NCI-H2081 treated with DMSO at 0.1 percent for 48 hours (cell line): Measurements from ENCODE around the gene EZH1.
A peak's percentile ranks its signal among the peaks of the same experiment; 100 is the strongest.

Experiments
- DNase-seq: peaks from one replicate; lab custom pipeline; 2025; lab: John Stamatoyannopoulos, UW

Gene EZH1

DNA sequence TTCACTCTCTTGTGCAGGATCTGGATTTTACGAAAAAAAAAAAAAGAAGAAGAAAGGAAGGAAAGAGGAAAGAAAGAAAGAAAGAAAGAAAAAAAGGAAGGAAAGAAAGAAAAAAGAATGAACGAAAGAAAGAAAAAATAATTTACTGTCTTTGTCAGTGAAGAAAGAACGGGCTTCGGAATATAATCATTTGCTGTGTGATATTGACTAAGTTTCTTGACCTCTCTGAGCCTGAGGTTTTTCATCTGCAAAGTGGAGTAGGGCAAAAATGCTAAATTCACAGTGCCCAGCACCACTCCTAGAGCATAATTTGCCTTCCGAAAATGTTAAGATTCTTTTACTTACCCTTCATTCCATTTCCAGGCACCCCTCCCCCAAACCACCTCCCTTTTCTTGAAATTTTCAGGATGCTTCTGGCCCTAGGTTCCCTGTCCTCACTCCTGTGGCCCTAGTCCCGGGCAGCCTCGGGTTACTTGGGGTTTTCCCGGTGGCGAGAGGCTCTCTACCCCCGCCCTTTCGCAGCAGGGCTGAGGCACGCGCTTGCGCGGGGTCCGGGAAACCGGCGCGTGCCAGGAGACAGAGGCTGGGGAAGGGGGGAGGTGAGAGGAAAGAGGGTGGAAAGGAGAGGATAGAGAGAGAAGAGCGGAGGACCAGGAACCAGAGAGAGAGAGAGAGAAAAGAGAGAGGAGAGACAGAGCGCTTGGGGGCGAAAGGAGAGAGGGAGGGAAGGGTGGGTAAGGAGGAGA lies 62.7 kb downstream of the EZH1 start, which contains the start of gene CNTNAP1:
TSS of gene CNTNAP1 (plus strand) at position 556 of the 746 bp plus-strand sequence. CDS start 299 bp downstream, outside the sequence.
- no peak for DNase-seq

DNA sequence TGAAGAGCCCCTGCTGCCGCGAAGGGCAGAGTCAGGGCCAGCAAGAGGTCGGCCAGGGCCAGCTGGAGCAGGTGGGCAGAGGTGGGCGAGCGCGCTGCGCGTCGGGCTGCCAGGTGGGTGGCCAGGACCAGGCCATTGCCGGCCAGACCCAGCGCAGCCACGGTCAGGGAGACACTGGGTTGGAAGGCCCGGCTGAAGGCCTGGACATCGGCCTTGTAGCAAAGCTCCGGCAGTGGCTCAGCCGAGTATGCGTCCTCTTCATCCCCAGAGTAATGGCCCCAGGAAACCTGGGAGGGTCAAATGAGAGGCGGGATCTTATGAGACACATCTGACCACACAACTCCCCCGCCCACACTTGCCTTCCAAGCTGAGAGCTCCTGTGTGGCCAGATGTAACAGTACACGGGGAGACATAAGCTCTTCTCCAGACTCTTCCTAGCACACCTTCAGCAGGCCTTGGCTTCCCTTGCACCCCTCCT lies 64.5 kb downstream of the EZH1 start:
- DNase-seq: no peak

DNA sequence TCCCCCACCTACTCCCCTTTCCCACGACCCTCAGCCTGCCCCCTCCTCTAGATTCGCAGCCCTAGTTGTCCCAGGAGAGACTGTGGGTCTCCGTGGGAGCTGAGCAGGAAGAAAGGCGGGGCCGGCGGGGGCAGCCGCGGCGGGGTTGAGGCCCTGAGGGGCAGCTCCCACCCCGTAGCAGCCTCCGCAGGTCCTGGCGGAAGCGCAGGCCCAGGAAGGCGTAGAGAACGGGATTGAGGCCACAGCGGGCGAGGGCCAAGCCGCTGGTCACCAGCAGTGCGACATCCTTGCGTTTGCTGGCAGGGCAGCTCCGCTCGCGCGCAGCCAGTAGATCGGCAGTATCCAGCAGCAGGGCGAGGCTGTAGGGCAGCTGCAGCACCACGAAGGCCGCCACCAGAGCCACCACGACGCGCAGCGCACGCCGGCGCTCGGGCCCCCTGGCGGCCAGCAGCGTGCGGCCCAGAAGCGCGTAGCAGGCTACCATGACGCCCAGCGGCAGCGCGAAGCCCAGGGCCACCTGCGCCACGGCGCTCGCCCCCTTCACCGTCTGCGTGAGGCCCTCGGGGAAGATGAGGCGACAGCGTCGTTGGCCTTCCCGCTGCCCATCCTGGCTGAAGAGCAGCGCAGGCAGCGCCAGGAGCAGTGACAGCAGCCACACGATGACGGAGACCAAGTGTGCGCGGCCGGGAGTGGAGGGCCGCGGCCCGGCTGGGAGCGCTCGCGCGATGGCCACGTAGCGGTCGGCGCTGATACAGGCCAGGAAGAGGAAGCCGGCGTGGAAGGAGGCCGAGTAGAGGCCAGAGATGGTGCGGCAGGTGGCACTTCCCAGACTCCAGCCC lies 65.1 kb downstream of the EZH1 start:
- peak; percentile 58 for DNase-seq

DNA sequence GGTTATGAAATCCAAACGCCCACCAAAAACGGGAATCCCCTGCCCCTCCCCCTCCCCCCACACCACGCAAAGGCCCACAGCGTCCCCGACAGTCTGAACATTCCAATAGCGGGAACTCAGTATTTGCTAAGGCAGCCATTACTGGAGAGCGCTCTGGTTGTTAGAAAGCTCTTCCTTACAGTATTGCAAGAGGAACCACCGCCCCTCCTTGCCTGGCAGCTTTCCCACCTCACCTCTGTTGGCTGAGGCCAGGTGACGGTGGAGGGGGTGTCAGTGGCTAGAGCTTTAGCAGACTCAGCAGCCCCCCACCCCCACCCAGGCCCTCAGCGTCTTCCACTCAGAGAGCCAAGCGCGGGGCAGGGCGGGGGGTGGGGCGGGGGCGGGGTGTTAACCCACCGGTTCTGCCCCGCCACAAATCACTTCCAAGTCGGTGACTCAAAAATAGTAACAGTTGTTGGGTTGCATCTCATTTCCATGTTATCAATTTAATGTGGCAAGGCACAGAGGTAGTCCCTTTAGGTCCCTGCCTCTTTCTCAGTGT lies 65.8 kb downstream of the EZH1 start:
- DNase-seq: peak; percentile 48

DNA sequence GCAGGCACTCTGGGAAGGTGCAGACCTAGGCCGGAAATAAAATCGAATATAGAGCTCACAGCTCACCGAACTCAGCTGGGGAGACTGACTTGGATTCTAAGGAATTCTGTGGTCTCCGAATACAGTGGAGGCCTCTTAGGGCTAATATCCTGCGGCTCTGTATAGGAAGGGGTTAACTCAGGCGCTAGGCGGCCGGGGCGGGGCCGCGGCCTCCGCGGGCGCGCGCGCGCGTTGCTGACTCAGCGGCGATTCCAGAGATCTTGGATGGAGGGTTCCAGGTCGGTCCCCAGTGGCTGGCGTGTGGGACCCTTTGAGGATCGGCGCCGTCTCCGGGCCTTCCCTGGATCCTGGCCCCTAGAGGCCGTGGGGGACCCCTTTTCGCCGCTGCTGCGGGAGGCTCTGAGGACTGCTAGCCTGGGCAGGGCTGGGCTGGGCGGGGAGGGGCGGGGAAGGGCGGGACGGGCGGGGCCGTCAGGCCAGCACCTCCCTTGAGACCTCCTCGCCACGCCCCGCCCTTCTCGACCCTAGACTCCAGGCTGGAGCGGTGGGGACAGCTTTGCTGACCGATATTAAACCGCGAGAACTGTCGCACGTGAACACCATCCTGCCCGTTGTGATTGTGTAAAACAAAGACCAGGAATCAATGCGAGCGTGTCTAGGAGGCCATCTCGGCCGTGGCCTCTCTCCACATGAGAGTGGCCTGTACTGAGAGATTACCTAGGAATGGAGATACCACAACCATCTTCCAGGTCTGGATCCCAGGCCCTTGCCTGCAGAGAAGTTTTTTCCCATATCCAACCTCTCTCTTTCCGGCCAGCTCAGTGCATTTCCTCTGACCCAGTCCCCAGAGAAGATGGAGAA lies 66.7 kb downstream of the EZH1 start:
- peak; percentile 53 for DNase-seq

DNA sequence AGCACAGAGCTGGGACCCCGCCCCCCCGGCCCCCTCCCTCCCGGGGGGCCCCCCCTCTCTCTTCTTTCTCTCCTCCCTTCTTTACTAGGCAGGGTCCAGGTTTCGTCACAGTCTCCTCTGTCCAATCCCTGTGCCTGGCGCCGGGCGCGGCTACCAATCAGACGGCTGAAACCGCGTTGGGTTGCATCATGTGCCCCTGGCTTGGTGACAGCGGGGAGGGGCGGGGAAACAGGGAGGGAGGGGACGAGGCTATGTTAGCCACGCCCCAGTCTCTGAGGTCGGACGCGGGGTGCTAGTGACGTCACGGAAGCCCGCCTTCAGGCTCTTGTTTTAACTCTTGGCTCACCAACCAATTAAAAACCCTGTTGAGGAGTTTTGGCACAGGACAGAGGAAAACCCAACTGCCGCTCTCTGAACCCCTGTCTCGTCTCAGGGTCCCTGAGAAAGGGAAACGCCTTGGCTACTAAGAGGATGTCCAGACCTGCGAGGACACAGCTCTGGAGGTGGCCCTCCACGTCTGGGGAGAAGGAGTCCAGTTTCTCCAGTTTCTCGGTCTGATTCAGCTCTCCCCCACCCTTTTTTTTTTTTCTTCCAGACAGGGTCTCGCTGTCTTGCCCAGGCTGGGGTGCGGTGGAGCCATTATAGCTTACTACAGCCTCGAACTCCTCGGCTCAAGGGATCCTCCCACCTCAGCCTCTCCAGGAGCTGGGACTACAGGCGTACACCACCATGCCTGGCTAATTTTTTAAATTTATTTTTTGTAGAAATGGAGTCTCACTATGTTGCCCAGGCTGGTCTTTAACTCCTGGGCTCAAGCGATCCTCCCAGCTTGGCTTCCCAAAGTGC lies 67.6 kb downstream of the EZH1 start:
- DNase-seq: peak; percentile 99

DNA sequence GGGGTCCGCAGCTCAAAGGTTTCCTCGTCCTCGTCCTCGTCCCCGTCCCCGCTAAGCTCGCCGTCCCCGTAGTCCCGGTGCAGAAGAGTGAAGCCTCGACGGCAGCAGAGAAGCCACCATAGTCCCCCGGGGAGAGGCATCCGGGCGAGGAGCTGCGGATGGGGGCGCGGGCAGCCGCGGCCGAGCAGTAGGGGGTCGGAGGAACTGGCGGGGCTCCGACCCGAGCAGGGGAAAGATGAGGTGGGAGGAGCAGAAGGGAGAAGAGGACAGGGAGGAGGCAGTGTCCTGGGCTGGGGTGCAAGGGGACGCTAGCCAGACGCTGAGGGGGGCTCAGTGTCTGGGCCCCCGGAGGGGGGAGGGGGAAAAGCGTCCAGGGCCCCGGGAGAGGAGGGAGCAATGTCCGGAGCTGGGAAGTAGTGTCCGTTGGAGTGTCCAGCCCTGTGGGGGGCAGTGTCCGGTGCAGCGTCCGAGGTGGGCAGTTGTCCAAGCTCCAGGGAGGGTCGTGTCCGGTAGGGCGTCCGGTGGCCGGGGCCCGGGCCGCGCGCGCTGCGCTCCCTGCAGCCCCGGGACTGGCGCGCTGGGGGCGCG lies 68.3 kb downstream of the EZH1 start, which contains the start of gene PLEKHH3:
TSS of gene PLEKHH3 (minus strand) at position 571 of the 588 bp plus-strand sequence. CDS start at position 140, 431 bp downstream.
- no peak for DNase-seq

DNA sequence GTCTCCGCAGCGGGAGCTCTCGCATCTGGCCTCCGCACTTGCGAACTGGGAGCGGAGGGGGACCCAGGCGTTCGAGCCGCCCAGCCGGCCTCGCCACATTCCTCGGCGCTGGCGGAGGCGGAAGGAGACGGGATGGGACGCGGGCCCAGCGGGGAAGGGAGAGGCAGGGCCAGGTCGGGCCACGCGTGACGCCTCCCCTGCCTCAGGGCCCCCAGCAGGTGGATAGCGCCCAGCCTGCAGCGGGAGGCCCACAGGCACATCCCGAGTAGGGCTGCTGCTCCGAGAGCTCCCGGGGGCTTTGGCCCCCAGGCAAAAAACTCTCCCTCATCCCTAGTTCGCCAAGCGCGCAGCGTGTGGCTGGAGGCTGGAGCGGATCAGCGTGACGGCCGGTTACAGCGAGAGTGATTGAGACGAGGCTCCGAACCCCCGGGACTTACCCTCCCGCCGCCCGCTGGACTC lies 68.8 kb downstream of the EZH1 start:
- DNase-seq: peak; percentile 9

DNA sequence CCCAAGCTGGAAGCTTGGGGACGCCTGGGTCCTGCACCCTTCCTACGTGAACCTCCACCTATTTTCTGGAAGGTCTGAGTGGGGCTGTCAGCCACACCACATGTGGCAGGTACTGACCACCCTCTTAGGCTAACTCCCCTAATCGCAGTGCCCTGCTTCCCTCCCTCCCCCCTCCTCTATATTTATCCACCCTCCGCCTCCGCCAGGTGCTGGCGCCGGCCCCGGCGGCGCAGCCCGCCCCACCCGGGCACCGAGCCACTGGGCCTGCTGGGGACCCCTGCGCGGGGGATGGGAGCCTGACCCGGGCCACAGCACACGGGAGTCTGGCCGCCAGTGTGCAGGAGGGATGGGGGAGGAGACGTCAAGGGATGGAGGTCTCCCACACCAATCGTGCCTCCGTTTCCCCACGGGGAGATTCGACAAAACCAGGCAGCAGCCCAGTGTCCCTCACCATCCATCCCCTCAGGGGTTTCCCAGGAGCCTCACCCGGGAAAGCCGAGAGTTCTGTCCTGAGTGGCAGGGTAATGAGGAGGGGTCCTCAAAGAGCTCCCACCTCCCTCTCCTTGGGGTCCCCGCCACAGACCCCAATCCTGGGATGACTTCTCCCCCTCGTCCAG lies 69.4 kb downstream of the EZH1 start:
- peak; percentile 73 for DNase-seq

DNA sequence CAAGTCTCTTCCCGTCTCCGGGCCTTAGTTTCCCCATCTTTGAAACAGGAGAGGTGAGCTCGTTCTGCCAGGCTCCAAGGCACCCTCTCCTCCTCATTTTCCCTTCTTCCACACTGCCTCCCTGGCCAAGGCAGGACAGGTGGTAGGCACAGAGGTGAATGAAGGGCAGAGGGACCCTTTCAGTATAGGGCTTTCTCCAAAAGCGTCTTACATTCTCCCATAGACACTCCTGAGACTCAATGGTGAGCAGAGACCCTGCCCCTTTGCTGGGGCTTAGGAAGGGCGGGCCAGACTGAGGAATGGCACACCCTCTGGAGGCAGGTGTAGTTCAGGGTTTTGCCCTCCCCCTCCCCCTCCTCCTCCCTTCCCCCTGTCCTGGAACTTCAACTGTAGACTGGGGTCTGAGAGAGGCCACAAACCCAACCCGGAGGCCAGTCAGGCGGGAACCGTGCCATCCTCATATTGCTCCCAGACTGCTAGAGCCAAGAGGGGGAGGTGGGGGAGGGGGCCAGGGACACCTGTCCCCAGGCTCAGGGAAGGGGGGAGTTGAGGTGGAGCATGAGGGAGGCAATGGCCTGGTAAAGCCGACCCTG lies 70.0 kb downstream of the EZH1 start:
- DNase-seq: peak; percentile 73

DNA sequence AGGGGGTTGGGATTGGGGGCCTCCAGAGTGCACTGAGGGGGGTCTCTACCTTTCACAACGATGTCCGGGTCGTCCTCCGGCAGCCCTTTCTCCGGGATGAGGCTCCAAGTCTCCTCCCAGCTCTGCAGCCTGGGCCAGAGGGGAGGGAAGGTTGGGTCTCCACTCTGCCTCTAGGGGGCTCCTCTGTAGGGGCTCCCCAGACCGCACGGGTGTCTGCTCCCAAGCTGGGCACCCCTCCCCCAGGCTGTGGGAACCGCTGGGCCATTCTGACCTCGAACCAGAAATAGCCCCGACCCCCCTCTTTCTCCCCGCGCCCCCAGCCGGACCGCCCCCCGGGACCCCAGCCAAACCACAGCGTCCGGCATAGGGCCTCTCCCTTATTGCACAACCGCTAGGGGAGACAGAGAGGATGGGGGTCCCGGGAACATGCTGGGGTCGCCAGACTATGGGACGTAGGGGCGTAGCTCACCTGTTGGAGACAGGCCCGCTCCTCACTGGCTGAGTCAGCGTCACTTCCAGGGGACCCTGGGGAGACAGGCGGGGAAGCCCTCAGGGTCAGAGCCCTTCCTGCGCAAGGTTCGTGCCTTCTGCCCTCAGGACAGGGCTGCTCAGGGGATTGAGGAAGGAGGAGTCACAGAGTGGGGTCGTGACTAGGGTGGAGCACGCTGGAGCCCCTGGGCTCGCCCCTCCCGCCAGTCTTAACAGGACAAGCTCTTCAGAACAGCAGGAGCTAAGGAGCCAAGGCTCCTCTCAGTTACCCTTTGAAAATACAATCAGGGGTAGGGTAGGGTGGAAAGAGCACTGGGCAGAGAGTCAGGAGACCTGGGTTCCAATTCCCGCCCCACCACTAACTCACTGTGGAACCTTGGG lies 70.7 kb downstream of the EZH1 start:
- no peak for DNase-seq

DNA sequence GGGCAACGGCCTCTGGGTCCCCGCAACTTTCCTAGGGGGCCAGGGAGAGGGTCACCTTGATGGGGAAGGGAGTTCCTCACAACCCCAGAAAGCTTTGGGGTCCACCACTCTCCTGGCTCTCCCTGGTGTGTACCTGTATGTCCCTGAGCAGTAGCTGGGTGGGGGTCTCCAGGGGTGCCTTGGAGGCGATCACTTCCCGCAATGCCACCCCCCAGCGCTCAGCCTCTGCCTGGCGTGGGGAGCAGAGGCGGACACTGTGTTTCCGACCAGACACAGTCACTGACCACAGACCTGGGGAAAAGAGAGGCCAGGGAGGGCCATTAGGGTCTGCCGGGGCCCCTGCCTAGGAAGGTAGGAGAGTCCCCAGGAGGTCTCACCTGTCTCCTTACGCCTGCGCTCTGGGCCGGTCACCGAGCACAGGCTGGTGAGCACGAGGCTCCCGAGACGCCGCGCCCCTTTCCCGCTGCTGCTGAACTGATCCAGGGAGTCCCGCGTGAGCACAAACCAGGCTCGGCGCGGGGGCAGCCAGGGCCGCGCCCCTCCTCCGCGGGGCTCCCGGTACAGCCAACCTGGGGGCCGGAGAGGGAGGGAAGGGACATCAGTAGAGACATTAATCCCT lies 71.5 kb downstream of the EZH1 start:
- no peak for DNase-seq

DNA sequence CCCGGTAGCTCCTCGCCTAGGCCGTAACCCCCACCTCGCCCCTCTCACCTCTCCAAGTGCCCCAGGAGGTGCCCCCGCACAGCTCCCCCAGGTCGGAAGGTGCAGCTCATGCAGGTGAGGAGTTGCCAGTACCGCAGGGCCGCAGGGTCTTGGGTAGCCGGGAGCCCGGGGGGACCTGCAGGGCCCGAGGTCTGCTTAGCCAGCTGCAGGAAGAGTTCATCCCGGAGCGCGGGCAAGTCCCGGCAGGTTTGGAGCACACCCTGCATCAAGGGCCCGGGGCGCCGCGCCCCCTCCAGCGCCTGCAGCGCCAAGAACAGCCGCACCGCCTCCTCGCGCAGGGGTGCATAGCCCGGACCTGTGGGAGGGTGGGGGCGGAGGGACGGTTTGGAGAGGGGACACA lies 72.8 kb downstream of the EZH1 start:
- DNase-seq: no peak

DNA sequence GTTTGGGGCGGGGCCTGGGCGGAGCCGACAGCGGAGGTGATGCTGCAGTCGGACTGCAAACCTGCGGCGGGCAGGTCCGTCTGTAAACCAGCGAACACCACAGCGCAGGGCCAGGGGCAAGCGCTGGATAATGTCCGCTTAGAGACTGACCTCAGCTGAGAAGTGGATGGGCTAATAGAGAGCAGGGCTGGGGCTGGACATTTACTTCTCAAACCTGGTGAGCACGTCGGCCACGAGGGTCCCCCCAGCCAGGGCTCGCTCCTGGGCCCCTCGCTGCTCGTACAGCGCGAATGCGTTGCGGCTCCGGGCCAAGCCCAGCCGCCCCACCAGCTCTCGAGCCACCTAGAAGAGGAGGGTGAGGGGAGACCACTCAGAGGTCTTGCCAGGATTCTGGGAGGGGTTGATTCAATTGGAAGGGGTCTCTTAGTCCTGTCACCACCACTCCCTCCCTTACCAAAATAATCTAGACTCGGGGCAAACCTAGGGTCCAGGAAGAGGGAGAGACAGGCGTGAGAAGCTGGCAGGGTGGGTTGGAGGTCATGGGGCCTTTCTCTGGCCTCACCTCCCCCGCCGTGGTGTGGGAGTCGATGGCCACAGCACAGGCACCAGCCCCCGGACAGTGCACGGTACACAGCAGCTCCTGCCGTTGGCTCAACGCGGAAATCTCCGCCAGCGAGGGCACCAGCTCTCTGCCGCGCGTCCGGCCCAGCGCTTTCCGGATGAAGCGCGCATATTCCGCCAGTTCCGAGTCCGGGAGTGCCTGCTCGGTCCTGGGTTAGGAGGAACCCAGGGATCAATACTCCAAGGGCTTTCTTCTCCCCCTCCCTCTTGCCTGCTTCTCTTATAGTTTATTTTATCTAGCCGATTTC lies 73.8 kb downstream of the EZH1 start:
- no peak for DNase-seq

DNA sequence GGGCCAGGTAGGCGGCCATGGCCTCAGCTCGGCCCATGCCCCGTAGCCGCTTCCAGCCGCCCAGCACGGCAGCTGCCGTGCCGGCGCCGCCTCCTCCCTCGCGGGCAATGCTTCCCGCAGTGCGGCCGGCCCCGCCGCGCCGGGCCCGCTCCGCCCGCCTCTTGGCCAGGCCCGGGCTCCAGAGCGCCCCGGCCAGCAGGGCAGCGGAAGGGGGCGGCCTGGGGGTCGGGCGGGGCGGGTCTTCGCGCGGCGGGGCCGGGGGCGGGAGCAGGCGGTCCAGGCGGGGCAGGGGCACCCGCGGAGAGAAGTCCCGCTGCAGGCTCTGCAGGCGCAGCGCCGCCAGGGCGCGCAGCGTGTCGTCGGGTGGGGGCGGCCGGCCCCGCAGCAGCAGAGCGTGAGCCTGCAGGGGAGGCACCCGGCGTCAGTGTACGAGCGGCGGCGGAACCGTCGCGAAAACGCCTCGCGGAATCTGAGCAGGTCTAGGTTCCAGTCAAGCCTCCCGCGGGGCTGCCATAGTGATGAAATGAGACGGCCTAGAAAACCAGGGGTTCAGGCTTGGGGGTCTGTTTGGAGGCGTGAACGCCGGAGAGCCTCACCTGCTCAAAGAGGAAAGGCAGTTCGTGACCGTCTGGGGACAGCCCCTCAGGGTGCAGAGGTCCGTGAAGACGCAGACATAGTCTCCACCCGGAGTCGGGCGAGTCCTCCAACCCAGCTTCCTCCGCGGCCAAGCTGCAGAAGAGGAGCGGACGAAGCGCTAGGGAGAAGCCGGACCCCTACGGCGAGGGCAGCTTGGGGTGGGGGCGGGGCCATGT lies 74.7 kb downstream of the EZH1 start:
- DNase-seq: no peak

DNA sequence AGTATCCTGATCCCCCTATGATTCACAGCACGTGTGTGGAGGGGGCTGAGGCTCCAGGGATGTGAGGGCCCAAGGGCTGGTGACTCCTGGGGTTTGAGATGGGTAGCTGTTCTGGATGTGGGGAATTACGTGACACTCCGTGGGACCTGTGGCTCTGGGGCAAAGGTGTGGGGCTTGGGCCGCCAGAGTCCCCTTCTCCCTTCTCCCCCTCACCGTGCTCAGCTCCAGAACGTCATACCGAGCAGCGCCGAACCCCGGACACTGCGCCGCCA lies 75.2 kb downstream of the EZH1 start:
- DNase-seq: no peak
